LHCN-M2 (cell line): ENCODE data around the gene OR1F1. TPM values are rescaled to one million over a fixed set of nuclear protein-coding genes. Genes with fewer than 3 reads are reported as not detected.
A peak's percentile ranks its signal among the peaks of the same experiment; 100 is the strongest.
"Not testable (repeated sequence)": the region's sequence is repeated elsewhere in the genome, so short reads cannot be mapped to it uniquely, and the experiment has no call there.

Source experiments
- DNase-seq: peaks from one replicate; pipeline ENCODE4 v3.0.0-alpha.2; 2012; ENCODE audit warnings: low read depth
- polyA plus RNA-seq: library from polyadenylated mRNA; unstranded; fragments of >200 nt; gene quantifications from one replicate; pipeline ENCODE4 v1.2.1, GENCODE V29; 2012; ENCODE audit warnings: missing spikeins
- total RNA-seq: library from RNA; depleted of rRNA; stranded (reverse); fragments of >200 nt; gene quantifications from 2 replicates; pipeline ENCODE4 v1.2.3, GENCODE V29; 2014; rRNA removed

Gene OR1F1
- total RNA-seq, result not detected in 2 replicates
- polyA plus RNA-seq, result not detected

DNA sequence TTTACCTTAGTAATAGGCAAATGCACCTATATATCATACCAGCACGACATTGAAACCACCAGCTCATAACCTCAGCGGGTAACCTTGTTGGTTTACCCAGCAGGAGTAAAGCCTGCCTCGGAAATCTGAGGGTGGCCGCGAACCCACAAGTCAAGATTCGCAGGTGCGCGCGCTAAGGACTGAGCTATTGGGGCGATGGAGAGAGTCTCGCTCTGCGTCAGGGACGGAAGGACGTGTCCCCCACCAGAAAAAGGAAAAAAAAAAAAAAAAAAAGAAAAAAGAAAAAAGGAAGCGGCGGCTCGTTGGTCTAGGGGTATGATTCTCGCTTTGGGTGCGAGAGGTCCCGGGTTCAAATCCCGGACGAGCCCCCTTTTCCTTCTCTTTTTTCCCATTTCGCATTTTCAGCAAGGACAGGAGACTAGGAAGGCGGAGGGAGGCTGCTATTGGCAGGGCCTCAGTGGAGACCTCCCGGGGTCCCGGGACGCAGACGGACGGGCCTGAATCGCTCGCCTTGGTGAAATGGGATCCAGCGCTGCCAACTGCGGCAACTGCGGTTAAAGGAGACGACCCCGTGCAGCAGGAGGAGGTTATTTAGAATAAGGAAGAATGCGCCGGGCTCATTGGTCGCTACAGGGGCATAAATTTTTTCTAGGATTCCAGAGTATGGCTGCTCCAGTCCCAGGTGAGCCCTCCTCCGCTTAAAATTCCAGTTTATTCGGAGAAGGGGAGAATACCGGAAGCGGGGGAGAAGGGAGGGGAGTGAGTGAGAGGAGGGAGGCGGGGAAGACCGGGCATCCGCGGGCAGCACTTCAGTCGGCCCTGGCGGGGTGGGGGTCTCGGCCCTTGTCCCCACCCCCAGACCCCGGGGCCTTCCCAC, at the start of gene OR1F1:
TSS of gene OR1F1 (plus strand) at position 407 of the 877 bp plus-strand sequence.
- peak; percentile 80 for DNase-seq

DNA sequence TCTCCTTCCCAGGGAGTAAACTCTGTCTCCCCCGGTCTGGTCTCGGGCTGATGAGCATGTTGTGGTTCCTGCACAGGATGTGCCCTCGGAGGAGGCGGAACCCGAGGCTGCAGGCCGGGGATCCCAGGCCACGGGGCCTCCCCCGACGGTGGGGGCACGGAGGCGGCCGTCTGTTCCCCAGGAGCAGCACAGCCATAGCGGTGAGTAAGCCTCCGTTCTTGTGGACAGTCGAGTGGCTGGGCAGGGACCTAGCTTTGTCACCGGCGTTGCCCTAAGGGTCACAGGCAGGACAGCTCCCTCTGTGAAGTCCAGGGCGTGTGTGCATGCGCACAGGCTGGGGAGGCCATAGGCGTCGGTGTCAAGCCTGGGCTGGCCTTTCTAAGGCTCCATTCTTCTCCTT, 49.7 kb upstream of the OR1F1 start:
- no peak for DNase-seq

DNA sequence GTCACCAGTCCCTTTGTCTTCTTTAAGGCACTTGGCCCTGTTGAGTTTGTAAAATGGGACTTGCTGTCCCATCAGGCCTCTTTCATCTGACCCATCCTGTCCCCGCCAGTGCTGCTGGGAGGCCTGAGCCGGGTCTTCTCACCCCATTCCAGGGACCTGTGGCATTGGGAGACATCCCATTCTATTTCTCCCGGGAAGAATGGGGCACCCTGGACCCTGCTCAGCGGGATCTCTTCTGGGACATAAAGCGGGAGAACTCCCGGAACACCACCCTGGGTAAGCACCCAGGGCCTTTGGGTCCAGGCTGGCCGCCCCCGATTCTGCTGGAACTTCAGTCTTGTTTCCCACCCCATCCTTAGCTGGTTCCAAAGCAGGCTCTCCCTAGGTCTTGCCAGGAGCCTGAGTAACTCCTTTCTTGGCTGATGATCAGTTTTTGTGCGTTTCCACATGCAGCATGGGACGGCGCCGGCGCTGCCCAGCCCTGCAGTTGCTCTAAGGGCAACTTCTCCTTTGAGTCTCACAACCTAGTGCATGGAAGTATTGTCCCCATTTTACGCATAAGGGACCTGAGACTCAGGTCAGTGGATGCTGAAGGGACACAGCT, 49.1 kb upstream of the OR1F1 start:
- no peak for DNase-seq

GRCh38 chr16:3139561-3139960, 48.4 kb upstream of the OR1F1 start:
- not testable (repeated sequence) for DNase-seq

DNA sequence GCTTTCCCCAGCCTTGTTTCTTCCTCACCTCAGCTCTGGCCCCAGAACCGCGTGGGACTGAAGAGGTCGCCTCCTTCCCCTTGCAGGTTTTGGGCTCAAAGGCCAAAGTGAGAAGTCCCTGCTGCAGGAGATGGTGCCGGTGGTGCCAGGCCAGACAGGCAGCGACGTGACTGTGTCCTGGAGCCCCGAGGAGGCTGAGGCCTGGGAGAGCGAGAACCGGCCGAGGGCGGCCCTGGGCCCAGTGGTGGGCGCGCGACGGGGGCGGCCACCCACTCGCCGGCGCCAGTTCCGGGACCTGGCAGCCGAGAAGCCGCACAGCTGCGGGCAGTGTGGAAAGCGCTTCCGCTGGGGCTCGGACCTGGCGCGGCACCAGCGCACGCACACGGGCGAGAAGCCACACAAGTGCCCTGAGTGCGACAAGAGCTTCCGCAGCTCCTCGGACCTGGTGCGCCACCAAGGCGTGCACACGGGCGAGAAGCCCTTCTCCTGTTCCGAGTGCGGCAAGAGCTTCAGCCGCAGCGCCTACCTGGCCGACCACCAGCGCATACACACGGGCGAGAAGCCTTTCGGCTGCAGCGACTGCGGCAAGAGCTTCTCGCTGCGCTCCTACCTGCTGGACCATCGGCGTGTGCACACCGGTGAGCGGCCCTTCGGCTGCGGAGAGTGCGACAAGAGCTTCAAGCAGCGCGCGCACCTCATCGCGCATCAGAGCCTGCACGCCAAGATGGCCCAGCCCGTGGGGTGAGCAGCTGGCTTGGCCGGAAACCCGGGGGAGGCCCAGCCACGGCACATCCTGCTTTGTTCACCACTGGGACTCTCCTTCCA, 47.2 kb upstream of the OR1F1 start:
- DNase-seq, result no peak

GRCh38 chr16:3141781-3142311, 46.2 kb upstream of the OR1F1 start:
- DNase-seq, result no peak

- no peak for DNase-seq
Observed at GRCh38 chr16:3142327-3142726, 45.7 kb upstream of the OR1F1 start.

- no peak for DNase-seq
Observed at GRCh38 chr16:3142770-3143169, 45.2 kb upstream of the OR1F1 start.

- no peak for DNase-seq
Observed at GRCh38 chr16:3143189-3143588, 44.8 kb upstream of the OR1F1 start.

- DNase-seq, result no peak
Observed at GRCh38 chr16:3143598-3144320, 44.2 kb upstream of the OR1F1 start.

GRCh38 chr16:3144321-3144983, 43.6 kb upstream of the OR1F1 start:
- no peak for DNase-seq

DNA sequence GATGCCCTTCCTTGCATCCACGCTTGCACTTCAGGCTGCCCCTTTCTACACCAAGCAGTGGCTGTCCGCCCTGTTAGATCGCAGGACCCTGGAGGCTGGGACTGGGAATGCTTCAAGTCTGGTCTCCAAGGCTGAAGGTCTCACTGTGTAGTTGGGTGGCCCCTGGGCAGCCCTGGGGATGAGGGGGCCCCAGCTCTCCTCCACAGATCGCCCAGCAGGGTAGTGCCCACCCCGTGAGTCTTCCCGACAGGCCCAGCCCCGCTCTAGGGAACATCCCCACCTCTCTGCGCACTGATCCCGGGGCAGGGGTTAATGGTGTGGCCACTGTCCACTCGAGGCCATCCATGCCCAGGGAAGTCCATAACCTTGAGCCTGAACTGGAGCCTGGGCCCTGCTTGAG, 42.9 kb upstream of the OR1F1 start:
- no peak for DNase-seq

DNA sequence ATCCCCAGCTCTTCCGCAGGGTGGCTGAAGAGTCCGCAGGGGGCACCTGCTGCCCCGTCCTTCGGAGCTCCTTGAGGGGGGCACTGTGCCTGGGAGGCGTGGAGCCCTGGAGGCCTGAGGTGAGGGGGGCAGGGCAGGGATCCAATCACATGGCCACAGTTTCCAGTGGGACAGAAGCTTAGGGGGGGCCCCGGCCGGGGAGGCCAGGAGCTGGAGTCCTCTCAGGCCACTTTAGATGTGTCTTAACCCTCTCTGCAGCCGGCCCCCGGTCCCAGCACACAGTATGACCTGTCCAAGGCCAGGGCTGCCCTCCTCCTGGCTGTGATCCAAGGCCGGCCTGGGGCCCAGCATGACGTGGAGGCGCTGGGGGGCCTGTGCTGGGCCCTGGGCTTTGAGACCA, 42.3 kb upstream of the OR1F1 start:
- DNase-seq, result no peak

DNA sequence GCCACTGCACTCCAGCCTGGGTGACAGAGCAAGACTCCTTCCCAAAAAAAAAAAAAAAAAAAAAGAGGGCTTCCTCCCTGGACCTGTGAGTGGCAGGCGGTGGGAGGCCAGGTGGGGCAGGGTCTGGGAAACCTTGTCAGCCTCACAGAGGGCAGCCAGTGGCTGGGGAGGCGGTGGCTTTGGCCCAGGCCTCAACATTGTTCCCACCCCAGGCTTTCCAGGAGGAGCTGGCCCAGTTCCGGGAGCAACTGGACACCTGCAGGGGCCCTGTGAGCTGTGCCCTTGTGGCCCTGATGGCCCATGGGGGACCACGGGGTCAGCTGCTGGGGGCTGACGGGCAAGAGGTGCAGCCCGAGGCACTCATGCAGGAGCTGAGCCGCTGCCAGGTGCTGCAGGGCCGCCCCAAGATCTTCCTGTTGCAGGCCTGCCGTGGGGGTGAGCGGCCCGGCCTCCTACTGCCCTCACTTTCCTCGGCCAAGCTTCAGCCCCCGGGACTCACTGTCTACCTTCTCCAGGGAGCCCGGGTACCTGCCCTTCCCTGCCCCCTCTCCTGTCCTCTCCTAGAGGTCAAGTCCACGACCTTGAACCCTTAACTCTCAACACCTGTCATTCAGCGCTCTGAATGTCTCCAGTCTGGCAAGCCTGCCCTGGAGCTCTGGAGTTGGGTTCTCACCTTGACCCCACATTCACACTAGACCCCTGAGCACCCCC, 40.8 kb upstream of the OR1F1 start:
- no peak for DNase-seq

DNA sequence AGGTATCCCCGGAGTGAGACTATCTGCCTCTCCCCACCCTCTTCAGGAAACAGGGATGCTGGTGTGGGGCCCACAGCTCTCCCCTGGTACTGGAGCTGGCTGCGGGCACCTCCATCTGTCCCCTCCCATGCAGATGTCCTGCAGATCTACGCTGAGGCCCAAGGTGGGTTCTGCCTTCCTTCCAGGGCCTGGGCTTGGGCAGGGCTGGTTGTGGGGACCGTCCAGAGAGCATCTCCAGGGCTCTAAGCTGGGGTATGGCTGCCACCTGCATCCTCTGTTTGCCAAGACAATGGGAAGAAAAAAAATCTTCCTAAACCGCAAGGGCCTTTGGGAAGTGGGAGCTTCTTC, 40.3 kb upstream of the OR1F1 start:
- no peak for DNase-seq

GRCh38 chr16:3148256-3149192, 39.5 kb upstream of the OR1F1 start:
- DNase-seq, result no peak

DNA sequence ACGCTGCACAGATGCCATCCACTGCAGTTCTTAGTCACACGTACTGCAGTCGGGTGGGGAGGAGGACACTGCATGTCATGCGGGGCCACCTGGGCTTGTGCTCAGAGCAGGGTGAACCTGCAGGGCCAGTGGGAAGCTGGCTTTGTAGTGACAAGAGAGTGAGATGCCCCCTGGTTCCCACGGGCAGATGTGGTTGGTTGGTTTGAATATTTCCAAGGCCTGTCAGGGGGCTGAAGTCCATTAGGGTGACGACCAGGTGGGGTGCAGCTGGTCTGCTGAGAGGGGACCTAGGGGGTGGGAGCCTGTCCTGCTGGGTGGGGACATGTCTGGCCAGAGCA, 38.8 kb upstream of the OR1F1 start:
- DNase-seq, result no peak

DNA sequence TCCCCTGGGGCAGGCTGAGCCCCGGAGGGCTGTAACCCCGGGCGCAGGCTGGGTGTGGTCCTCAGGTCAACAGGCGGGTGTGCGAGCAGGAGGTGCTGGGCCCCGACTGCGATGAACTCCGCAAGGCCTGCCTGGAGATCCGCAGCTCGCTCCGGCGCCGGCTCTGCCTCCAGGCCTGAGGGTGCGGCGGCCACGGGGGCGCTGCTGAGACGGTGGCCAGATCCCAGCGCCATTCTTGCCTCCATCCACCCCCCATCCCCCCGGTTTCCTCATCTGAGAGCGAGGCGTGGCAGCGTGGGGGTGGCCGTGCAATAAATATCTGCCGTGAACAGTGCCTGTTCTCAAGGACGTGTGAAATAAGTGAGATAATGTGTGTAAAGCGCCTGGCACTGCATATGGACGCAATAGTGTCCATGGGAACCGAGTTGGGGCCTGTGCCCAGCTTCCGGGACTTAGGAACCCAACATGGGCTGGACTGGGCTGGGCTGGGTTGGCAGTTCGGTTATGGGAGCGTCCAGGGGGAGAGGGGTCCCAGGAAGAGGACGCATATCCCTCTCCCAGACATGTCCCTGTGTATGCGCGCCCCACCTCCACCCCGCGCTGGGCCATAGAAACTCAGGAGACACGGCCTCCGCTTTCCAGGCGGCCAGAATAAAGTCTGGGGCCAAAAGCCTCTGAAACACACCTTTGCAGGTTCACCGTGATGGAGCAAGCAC, 38.2 kb upstream of the OR1F1 start:
- DNase-seq, result peak; percentile 55
